Astrocyte of the hippocampus (primary cell): ENCODE measurements around the gene ZDHHC11.
"Not testable (repeated sequence)": the region's sequence is repeated elsewhere in the genome, so short reads cannot be mapped to it uniquely, and the experiment has no call there.

Experiments
- DNase-seq: peaks from one replicate; pipeline ENCODE4 v3.0.0; 2011; ENCODE audit warnings: low read depth, low spot score

ZDHHC11 gene

GRCh38 chr5:880816-881550 is 30.2 kb upstream of the ZDHHC11 start:
- DNase-seq, result no peak

GRCh38 chr5:878677-879076 is 27.9 kb upstream of the ZDHHC11 start:
- DNase-seq, result not testable (repeated sequence)

- no peak for DNase-seq
These were observed 27.3 kb upstream of the ZDHHC11 start for GRCh38 chr5:878125-878524.

GRCh38 chr5:876398-877365 is 25.9 kb upstream of the ZDHHC11 start:
- no peak for DNase-seq

DNA sequence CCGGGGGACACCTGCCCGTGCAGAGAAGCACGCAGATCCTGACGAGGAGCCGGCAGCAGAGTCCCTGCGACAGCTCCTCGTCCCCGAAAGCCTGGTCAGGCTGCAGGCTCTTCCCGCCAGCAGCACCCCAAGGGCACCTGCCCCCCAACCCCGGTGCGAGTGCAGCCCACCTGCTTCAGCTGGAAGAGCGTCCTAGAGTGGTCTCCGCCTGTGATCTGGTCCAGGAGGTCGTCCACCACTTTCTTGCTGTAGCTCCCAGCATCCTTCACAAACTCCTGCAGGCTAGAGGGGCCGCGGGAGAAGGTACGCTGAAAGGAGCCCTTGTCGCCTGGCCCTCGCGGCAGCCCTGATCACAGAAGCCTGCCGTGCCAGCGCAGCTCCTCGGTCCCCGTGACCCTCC is 25.1 kb upstream of the ZDHHC11 start:
- DNase-seq, result no peak

- no peak for DNase-seq
These were observed 22.5 kb upstream of the ZDHHC11 start for GRCh38 chr5:873328-873727.

- DNase-seq, result no peak
These were observed 21.5 kb upstream of the ZDHHC11 start for GRCh38 chr5:872301-872700.

GRCh38 chr5:871596-872298 is 21.0 kb upstream of the ZDHHC11 start:
- DNase-seq, result no peak

GRCh38 chr5:870956-871355 is 20.2 kb upstream of the ZDHHC11 start:
- DNase-seq, result no peak

DNA sequence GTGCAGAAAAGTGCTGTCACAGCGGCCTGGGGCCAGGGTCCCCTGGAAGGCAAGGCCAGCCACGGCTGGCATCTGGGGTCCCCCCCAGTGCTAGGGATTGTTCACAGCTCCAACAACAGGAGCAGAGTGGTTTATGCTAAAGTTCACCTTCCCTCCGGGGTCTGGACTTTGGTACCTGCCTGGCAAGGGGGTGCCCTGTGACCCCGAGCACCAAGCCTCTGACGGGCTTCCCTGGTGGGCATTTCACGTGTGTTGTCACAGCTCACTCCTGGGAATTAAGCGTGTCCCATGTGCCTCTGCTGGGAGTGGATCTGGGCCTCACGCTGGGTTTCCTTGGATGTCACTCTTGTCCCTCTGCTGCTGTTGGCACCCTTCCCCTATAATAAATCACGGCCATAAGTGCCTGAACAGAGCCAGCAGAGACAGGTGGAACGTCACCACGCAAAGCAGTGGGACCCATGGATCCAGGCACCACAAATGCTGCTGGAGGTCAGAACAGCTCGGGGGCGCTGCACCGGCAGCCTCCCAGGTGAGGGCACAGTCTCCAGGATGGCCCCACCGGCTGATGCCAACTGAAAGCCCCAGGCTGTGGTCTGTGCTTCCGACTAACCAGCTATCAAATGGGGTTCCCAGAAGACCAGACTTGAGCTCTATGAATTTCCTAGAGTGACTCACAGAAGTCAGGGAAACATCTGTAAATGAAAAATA is 17.8 kb upstream of the ZDHHC11 start:
- no peak for DNase-seq

DNA sequence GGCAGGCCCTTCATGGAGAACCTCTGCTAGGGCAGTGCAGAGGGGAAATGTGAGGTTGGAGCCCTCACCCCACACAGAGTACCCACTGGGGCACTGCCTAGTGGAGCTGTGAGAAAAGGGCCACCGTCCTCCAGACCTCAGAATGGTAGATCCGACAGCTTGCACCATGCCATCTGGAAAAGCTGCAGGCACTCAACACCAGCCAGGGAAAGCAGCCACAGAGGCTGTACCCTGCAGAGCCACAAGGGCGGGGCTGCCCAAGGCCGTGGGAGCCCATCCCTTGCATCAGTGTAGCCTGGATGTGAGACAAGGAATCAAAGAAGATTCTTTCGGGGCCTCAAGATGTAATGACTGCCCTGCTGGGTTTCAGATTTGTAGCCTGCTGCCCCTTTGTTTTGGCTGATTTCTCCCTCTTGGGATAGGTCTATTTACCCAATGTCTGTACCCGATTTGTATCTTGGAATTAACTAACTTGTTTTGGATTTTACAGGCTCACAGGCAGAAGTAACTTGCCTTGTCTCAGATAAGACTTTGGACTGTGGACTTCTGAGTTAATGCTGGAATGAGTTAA is 16.6 kb upstream of the ZDHHC11 start:
- DNase-seq, result no peak

- no peak for DNase-seq
These were observed 15.0 kb upstream of the ZDHHC11 start for GRCh38 chr5:865771-866170.

DNA sequence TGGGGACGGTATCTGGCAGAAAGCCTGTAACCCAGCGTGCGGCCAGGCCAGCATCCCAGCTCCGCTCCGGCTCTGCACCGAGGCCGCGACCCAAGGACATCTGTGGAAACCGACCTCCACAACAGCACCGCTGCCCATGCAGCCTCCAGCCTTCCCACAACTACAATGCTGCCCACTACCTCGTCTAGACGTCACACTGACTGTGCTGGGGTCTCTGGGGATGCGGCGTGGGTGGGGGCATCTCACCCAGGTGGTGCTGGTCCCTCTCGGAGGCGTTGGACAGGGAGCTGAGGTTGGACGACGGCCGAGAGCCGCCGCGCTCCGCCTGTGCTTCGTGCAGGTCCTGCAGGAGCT is 14.4 kb upstream of the ZDHHC11 start:
- no peak for DNase-seq

DNA sequence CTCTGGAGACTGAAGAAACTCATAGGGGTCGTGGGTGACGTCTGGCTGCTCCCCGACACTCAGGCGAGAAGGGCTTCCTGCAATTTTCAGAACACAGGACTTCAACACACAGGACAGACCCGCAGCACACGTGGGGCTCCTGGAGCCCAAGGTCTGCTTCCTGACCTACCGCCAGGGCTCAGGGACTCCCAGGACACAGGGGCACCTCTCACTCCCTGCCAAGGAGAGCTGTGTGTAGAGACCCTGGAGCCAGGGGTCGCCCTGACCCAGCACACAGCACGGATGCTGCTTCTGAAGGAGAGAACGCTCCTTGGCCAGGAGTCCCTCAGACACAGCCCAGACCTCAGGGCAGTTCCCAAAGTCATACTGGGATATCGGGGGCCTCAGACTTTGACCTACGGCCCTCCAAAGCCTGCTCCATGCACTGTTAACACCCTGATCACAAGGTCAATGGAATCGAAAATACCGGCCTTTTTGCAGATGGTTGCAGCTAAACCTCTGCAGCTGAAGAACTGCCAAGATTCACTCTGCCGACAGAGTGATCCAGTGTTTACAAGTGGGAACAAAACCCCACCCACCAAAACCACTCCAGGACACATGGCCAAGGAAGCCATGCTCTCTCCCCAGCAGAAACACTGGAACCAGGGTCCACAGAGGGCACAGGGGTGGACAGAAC is 13.8 kb upstream of the ZDHHC11 start:
- DNase-seq, result no peak

DNA sequence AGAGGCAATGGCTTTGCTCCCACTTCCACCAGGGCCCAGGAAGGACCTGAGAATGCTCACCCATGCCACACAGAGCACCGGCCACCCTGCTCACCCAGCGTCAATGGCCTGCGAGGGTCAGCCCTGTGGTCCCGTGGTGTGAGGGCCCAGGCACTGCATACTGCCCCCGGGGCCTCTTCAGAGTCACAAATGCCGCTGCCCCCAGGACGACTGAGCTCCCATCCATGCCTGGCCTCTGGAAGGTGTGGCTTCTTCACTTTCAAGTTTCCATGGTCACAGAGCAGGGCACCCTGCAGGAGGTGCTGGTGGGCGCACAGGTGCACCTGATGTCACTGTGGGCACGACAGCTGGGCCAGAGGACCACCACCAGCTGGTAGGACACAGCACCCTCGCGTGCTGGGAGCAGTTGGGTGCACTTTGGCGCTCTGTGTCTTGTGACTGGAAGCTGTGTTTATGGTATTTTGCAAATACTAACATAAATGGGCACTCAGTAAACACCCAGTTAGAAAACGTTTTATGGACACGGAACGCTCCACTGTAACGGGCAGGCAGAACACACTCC is 12.5 kb upstream of the ZDHHC11 start:
- no peak for DNase-seq

DNA sequence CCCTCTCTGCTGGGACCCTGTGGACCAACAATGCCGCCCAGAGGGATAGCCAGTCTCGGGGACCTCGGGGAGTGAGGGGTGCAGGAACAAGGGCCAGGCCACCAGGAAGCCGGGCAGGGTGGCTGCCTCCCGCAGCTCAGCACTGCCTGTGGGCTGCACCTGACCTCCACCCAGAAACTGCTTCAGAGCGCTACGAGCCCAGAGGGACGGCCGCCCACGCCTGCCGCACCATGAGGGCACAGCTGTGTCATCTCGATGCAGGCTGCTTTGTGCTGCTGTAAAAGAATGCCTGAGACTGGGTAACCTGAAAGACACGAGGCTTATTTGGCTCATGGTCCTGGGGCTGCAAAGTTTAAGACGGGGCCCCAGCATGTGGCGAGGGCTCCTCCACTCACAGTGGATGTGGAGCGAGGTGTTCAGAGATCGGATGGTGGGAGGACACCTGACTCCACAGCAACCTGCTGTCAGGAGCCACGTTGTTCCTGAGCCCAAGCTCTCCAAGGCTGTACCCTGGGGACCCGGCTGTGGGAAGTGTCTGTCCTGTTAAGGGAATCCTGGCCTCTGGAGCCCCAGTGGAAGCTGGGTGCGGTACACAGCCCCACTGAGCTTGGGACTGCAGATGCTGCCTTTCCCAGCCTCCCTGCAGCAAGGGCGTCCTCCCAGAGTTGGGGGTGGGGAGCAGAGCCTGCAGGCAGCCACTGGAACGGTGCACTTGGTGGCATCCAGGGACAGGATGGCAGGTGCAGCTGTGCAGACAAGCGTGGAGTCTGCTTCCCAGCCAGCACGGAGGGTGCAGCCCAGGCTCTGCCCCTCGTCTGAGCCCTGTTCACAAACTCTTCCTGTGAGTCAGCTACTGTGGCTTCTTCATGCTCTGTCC is 11.8 kb upstream of the ZDHHC11 start:
- DNase-seq, result no peak

DNA sequence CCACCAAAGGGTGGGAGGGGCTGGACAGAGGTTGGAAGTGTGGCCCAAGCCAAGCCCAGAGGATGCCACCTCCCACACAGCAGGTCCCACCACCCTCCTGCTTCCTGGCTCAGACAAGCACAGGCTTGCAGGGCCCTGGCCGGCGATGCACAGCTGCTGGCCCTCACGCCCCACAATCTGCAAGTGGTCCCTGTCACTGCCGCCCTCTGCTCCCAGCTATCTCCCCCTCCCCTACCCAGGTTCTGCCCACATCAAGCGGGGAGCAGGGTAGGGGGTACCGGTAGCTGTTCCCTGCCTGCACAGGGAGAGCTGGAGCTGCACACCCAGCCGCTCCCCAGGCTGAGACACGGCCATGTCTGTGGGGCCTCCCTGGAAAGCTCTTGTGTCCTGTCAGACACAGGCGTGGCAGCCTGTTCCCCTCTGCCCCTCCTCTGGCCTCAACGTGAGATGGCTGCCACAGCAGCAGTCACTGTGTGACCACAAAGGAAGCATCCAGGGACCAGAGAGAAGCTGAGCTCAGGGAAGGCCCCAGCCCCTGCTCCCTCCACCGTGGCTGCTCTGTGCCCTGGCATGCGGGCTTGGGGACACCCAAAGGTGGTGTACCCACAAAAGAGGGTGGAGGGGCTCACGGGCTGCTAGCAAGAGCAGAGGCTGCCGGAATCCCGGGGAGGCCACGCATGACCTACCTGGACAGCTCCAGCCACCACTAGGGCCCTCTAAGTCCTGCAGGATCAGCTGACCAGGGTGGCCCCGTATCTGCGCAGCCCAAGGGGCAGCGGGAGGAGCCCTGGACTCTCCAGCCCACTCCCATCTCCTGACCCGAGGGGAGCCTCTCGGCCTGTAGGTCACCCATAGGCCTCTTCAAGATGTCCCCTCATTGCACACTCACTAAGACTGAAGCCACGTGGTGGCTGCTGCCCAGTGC is 10.9 kb upstream of the ZDHHC11 start:
- no peak for DNase-seq

DNA sequence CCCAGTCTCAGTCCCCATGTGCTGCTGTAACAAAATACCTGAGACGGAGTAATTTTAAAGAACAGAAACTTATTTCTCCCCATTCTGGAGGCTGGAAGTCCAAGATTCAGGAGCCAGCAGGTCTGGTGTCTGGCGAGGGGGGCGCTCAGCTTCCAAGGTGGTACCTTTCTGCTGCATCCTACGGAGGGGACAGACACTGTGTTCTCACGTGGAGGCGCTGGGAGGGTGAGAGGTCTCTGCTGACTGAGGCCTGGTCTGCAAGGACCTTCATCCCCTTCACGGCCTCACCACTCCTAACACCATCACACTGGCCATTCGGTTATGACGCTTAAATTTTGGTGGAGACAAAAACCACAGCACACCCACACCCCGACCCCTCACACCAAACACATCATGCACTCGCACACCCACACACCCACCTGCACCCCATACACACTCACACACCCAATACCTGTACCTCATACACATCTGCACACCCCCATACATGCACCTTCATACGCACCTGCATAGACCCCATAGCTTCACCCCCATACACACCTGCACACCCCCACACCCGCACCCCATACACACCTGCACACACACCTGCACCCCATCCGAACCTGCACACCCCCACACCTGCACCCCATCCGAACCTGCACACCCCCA is 9.8 kb upstream of the ZDHHC11 start:
- no peak for DNase-seq
